Trophoblast cell (in vitro differentiated cells and primary cell): ENCODE data around the gene CACNA1D.
A peak's percentile ranks its signal among the peaks of the same experiment; 100 is the strongest.

Experiments used
- DNase-seq, 2 donors: peaks; one replicate each; pipeline ENCODE4 v3.0.0-alpha.2; 2016
- H2AFZ ChIP-seq: 2 replicates; pipeline ENCODE4 v1.6.1; 2013; ENCODE audit warnings: low read length, moderate library complexity, mild to moderate bottlenecking; ENCODE audit not compliant: insufficient read depth, poor library complexity
- H2AK5ac ChIP-seq: 2 replicates; pipeline ENCODE4 v1.6.1; 2013; ENCODE audit warnings: mild to moderate bottlenecking, low read length
- H2BK120ac ChIP-seq: 2 replicates; pipeline ENCODE4 v1.6.1; 2013; ENCODE audit warnings: low read length, mild to moderate bottlenecking, moderate library complexity; ENCODE audit not compliant: insufficient read depth, poor library complexity
- H2BK12ac ChIP-seq: 2 replicates; pipeline ENCODE4 v1.6.1; 2013; ENCODE audit warnings: mild to moderate bottlenecking, low read length, moderate library complexity
- H2BK5ac ChIP-seq: 2 replicates; pipeline ENCODE4 v1.6.1; 2013; ENCODE audit warnings: low read length, low read depth, moderate library complexity, mild to moderate bottlenecking; ENCODE audit not compliant: poor library complexity
- H3K14ac ChIP-seq: 2 replicates; pipeline ENCODE4 v1.6.1; 2013; ENCODE audit warnings: mild to moderate bottlenecking, low read length
- H3K18ac ChIP-seq: 2 replicates; pipeline ENCODE4 v1.6.1; 2013; ENCODE audit warnings: mild to moderate bottlenecking, low read length
- H3K23ac ChIP-seq: 2 replicates; pipeline ENCODE4 v1.6.1; 2013; ENCODE audit warnings: low read length
- H3K27ac ChIP-seq: 2 replicates; pipeline ENCODE4 v1.5.1; 2013; ENCODE audit warnings: low read depth, mild to moderate bottlenecking, inconsistent platforms, low read length, moderate library complexity
- H3K27me3 ChIP-seq: 2 replicates; pipeline ENCODE4 v1.6.1; 2013; ENCODE audit warnings: inconsistent platforms, mild to moderate bottlenecking, low read length, moderate library complexity; ENCODE audit not compliant: insufficient read depth
- H3K36me3 ChIP-seq, 2 experiments: 1 replicate in 1 of 2; 2 replicates in 1 of 2; pipeline ENCODE4 v1.6.1; 2013; ENCODE audit warnings: low read length in 2 of 2, mild to moderate bottlenecking in 2 of 2, moderate library complexity in 1 of 2; ENCODE audit not compliant: insufficient read depth in 2 of 2, control insufficient read depth in 1 of 2
- H3K4ac ChIP-seq: 2 replicates; pipeline ENCODE4 v1.6.1; 2013; ENCODE audit warnings: low read depth, mild to moderate bottlenecking, low read length, moderate library complexity
- H3K4me1 ChIP-seq, 2 experiments: 1 replicate in 1 of 2; 2 replicates in 1 of 2; pipeline ENCODE4 v1.6.1; 2013; ENCODE audit warnings: low read length in 2 of 2, mild to moderate bottlenecking in 2 of 2, moderate library complexity in 1 of 2; ENCODE audit not compliant: insufficient read depth in 2 of 2, control insufficient read depth in 1 of 2
- H3K4me2 ChIP-seq: 2 replicates; pipeline ENCODE4 v1.6.1; 2013; ENCODE audit warnings: inconsistent platforms, mild to moderate bottlenecking, low read length, moderate library complexity
- H3K4me3 ChIP-seq: 2 replicates; pipeline ENCODE4 v1.5.1; 2013; ENCODE audit warnings: mild to moderate bottlenecking, low read depth, low read length, inconsistent platforms
- H3K79me1 ChIP-seq: one replicate; pipeline ENCODE4 v1.6.1; 2013; ENCODE audit warnings: low read length
- H3K79me2 ChIP-seq: 2 replicates; pipeline ENCODE4 v1.6.1; 2013; ENCODE audit warnings: low read length, mild to moderate bottlenecking; ENCODE audit not compliant: control insufficient read depth, insufficient read depth, poor library complexity
- H3K9ac ChIP-seq: 2 replicates; pipeline ENCODE4 v1.6.1; 2013; ENCODE audit warnings: mild to moderate bottlenecking, low read length
- H3K9me3 ChIP-seq: 2 replicates; pipeline ENCODE4 v1.6.1; 2013; ENCODE audit warnings: low read depth, mild to moderate bottlenecking, control low read depth, inconsistent platforms, low read length; ENCODE audit not compliant: insufficient read depth
- H4K12ac ChIP-seq: 2 replicates; pipeline ENCODE4 v1.6.1; 2013; ENCODE audit warnings: low read depth, mild to moderate bottlenecking, low read length, moderate library complexity
- H4K8ac ChIP-seq: 2 replicates; pipeline ENCODE4 v1.6.1; 2013; ENCODE audit warnings: low read depth, mild to moderate bottlenecking, low read length, moderate library complexity
- H4K91ac ChIP-seq: one replicate; pipeline ENCODE4 v1.6.1; 2013; ENCODE audit warnings: low read depth, mild to moderate bottlenecking, low read length, moderate library complexity
- WGBS: extraction: QIAGEN DNeasy Blood & Tissue Kit; methylation state at CpG from one replicate; pipeline ENCODE4 v1.1.7; 2013; ENCODE audit warnings: missing lambda C conversion rate; ENCODE audit not compliant: insufficient read length, insufficient coverage; ENCODE audit errors: extremely low coverage; 5-methylcytosine and 5-hydroxymethylcytosine counted together

CACNA1D gene

DNA sequence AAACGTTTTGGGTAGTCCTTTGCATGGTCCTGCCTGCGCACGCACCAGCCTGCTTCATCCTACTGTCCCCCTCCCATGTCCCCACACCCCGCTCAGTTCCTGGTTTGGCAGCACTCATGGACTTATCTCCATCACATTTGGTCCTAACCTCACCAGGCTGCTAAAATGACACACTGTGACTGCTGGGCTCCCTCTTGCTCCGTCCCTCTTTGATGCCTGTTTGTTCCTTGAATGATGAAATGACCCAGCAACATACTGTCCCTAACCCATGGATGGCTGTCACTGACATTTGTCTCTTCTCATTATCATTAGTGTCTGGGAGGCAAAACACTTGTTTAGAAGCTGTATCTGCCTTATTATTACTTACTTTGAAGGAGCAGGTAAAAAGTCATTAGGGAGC lies 271.3 kb downstream of the CACNA1D start:
- Histone ChIP-seq H2BK120ac (no peak overlapping the region), H3K79me2 (no peaks in the 10 kb centered on the region), H3K18ac (no peak overlapping the region), H3K23ac (no peak overlapping the region), H3K14ac (no peak overlapping the region), H2BK5ac (no peak overlapping the region), H3K4me3 (no peak overlapping the region), H3K4me2 (no peak overlapping the region), H3K27ac (no peak overlapping the region), H3K27me3 (no peaks in the 10 kb centered on the region), H2BK12ac (no peak overlapping the region), H4K12ac (no peak overlapping the region), H4K8ac (no peak overlapping the region), H2AK5ac (no peak overlapping the region), H3K4me1 (no peaks in the 10 kb centered on the region), H4K91ac (no peak overlapping the region), H2AFZ (no peak overlapping the region), H3K4ac (no peak overlapping the region), H3K36me3 (no peaks in the 10 kb centered on the region), H3K79me1 (no peaks in the 10 kb centered on the region), H3K9ac (no peak overlapping the region), H3K9me3 (peaks cover 1% of the 10 kb centered on the region)
- no CpG with 5 or more reads among the region's 5 CpGs for WGBS
- no peak for DNase-seq

DNA sequence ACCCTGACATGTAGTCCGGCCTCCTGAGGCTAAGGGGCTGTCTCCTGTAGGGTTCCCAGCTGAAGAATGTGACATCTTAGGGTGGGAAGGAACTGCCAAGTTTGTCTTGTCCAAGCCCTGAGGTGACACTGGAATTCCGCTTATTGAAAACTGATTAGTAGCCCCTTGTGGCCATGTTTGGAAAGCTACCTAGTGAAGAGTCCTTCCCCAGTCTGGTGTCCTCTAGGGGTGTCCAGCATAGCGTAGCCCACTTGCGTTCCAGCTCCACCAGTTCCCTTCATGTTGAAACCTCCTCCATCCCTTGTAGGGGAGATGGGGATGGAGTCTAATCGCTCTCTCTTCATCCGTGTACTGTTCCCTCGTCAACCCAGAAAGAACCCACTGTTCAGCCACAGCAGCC lies 272.3 kb downstream of the CACNA1D start:
- H2AFZ ChIP-seq: no peak overlapping the region
- no CpG with 5 or more reads among the region's 7 CpGs for WGBS
- H3K4me3 ChIP-seq: no peak overlapping the region
- H3K36me3 ChIP-seq: no peaks in the 10 kb centered on the region
- no peak overlapping the region for H3K18ac ChIP-seq
- H4K91ac ChIP-seq: no peak overlapping the region
- no peak overlapping the region for H4K8ac ChIP-seq
- no peaks in the 10 kb centered on the region for H3K27me3 ChIP-seq
- H2BK5ac ChIP-seq: no peak overlapping the region
- H2BK12ac ChIP-seq: no peak overlapping the region
- peaks cover 1% of the 10 kb centered on the region for H3K9me3 ChIP-seq
- no peak for DNase-seq
- no peak overlapping the region for H3K4ac ChIP-seq
- no peak overlapping the region for H3K9ac ChIP-seq
- no peak overlapping the region for H3K27ac ChIP-seq
- H3K14ac ChIP-seq: no peak overlapping the region
- no peak overlapping the region for H4K12ac ChIP-seq
- H3K23ac ChIP-seq: no peak overlapping the region
- H3K4me1 ChIP-seq: no peaks in the 10 kb centered on the region
- no peak overlapping the region for H2BK120ac ChIP-seq
- H2AK5ac ChIP-seq: no peak overlapping the region
- H3K4me2 ChIP-seq: no peak overlapping the region
- no peaks in the 10 kb centered on the region for H3K79me2 ChIP-seq
- no peaks in the 10 kb centered on the region for H3K79me1 ChIP-seq

DNA sequence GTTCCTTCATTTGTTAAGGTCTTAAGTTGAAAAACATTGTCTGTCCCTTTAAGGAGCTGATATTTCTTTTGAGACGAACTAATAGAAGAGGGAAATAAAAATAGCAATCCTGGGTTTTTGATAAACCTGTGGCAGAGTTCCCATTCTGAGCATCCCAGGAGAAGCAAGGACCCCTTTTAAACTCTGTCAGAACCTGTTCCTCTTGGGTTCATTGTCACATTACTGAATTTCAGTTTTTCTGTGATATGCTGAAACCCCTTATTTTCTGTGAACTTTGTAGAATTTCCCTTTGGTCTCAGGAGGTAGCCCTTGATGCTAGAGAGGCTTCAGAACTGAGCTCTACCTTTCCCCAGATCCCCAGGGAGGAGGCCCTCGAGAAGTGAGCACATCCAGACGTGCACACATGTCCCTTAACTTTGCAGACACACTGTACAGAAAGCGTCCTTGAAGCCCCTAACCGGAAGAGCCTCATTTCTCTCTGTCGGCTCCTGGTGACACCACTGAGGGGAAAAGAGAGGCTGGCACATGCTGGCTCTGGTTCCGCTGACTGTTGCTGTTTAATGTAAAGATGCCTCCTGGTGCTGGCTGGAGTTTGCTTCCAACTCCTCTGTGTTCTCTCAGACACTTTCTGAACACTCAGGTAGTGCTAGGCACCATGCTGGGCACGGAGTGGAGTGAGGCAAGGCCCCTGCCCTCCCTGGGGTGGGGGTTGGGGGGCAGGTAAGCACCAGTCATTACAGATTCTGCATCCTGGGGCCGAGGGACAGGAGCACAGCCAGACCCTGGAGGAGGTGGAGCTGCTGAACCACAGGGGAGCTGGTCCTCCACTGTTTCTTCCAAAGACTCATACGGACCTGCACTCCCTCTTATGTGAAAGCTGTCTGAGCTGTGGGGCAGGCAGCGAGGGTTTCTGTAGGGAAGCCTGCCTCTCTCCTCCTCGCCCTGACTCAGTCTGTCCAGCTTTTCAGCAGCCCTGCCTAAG lies 274.4 kb downstream of the CACNA1D start:
- Histone ChIP-seq H3K9ac (no peak overlapping the region), H3K27me3 (no peaks in the 10 kb centered on the region), H3K4me2 (no peak overlapping the region), H3K4me1 (peaks cover 0 to under 1% of the 10 kb centered on the region in 2 experiments), H3K36me3 (no peaks in the 10 kb centered on the region), H3K18ac (no peak overlapping the region), H3K9me3 (no peaks in the 10 kb centered on the region), H4K8ac (no peak overlapping the region), H4K12ac (no peak overlapping the region), H2BK120ac (no peak overlapping the region), H3K14ac (no peak overlapping the region), H3K79me1 (no peaks in the 10 kb centered on the region), H2AK5ac (no peak overlapping the region), H3K23ac (no peak overlapping the region), H3K27ac (no peak overlapping the region), H3K4me3 (no peak overlapping the region), H2BK5ac (no peak overlapping the region), H3K79me2 (no peaks in the 10 kb centered on the region), H4K91ac (no peak overlapping the region), H2AFZ (no peak overlapping the region), H3K4ac (no peak overlapping the region), H2BK12ac (no peak overlapping the region)
- no peak for DNase-seq
- no CpG with 5 or more reads among the region's 12 CpGs for WGBS

- no peak overlapping the region for H3K18ac ChIP-seq
- no peak overlapping the region for H2AFZ ChIP-seq
- H2BK5ac ChIP-seq: no peak overlapping the region
- H3K36me3 ChIP-seq: no peaks in the 10 kb centered on the region
- no peak overlapping the region for H2BK120ac ChIP-seq
- H3K9me3 ChIP-seq: peaks cover 2% of the 10 kb centered on the region
- no peak overlapping the region for H4K91ac ChIP-seq
- H3K23ac ChIP-seq: no peak overlapping the region
- H3K79me2 ChIP-seq: no peaks in the 10 kb centered on the region
- no peak overlapping the region for H3K4me2 ChIP-seq
- no peaks in the 10 kb centered on the region for H3K79me1 ChIP-seq
- H3K4me1 ChIP-seq: peaks cover 2 to 5% of the 10 kb centered on the region in 2 experiments
- H2BK12ac ChIP-seq: no peak overlapping the region
- no peak overlapping the region for H4K8ac ChIP-seq
- no peak overlapping the region for H4K12ac ChIP-seq
- no peak overlapping the region for H3K27ac ChIP-seq
- H3K4me3 ChIP-seq: no peak overlapping the region
- no peak overlapping the region for H2AK5ac ChIP-seq
- no peak overlapping the region for H3K9ac ChIP-seq
- peak; percentile 20 to 53 for DNase-seq
- H3K27me3 ChIP-seq: no peaks in the 10 kb centered on the region
- no peak overlapping the region for H3K4ac ChIP-seq
- no peak overlapping the region for H3K14ac ChIP-seq
- no CpG with 5 or more reads among the region's 14 CpGs for WGBS
Observed at GRCh38 chr3:53772562-53772961, 278.2 kb downstream of the CACNA1D start.
